COR-L47 (cell line): ENCODE measurements around the gene RIPK1.

Source experiments
- DNase-seq: peaks from one replicate; lab custom pipeline; 2025; lab: John Stamatoyannopoulos, UW

The RIPK1 gene

GRCh38 chr6:3085074-3085473 is 16.8 kb downstream of the RIPK1 start:
- DNase-seq = no peak

DNA sequence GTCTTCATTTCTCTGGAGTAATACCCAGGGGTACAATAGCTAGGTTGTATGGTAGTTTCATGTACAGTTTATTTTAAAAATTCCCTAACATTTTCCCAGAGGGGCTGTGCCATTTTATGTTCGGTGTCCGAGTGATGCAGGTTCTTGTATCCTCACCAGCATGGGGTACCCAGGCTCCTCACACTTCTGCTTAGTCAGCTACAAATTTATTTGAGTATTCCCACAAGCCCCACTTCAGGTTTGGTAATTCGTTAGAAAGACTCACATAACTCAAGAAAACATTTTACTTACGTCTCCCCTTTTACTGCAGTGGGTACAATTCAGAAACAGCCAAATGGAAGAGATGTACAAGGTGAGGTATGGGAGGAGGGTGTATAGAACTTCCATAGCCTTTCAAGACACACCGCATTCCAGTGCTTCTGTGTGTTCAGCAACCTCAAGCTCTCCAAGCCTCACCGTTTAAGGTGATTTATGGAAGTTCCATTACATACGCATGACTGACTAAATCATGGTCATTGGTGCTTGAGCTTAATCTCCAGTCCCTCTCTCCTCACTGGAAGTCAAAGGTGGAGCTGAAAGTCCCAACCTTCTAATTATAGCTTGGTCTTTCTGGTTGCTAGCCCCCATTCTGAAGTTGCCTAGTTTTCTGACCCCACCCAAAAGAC is 18.1 kb downstream of the RIPK1 start:
- no peak for DNase-seq

DNA sequence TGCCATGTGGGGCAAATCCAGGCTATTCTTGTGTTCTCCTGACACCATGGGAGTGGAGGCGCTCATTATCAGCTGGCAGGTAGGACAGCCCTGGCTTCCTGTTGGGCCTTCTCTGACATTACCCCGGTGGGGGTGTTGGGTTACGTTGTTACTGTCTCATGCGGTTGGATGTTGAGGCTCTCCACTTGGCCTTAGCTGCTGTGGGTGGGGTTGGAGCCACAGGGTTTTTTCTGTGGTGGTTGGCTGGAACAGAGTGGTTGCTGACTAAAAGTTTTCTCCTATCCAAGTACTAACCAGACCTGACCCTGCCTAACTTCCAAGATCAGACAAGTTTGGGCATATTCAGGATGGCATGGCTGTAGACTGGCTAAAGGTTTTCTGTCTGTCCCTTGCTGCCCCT is 20.2 kb downstream of the RIPK1 start:
- no peak for DNase-seq

- no peak for DNase-seq
These were observed 20.7 kb downstream of the RIPK1 start for GRCh38 chr6:3088968-3089367.

DNA sequence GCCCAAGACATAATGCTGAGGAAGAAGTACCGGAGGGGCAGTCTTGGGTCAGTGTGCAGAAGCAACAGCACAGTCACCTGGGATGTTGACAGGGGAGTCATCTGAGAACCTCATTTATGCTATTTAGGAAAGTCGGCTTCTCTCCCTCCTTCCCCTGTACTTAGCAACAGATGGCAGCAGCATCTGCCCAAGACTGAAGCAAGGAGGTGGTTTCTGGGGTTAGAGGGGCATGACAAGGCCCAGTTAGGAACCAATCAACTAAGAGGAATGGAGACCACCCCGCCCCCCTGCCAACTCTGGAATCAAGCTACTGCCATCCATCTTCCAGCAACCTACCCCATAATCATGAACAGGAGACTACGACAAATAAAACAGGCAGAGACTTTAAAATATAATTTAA is 21.7 kb downstream of the RIPK1 start:
- no peak for DNase-seq

DNA sequence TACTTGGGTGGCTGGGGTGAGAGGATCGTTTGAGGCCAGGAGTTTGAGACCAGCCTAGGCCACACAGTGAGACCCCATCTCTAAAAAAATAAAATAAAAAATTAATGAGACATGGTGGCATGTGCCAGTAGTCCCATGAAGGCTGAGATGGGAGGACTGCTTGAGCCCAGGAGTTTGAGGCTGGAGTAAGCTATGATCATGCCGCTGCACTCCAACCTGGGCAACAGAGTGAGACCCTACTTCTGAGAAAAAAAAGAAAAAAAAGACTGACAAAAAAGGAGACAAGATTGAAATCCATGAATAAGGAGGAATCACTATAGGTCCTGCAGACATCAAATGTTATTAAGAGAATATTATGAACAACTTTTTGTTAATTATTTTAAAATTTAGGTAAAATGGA is 26.5 kb downstream of the RIPK1 start:
- DNase-seq = no peak

GRCh38 chr6:3102875-3103274 is 34.6 kb downstream of the RIPK1 start:
- no peak for DNase-seq

- DNase-seq = no peak
These were observed 40.6 kb downstream of the RIPK1 start for GRCh38 chr6:3108746-3109414.

DNA sequence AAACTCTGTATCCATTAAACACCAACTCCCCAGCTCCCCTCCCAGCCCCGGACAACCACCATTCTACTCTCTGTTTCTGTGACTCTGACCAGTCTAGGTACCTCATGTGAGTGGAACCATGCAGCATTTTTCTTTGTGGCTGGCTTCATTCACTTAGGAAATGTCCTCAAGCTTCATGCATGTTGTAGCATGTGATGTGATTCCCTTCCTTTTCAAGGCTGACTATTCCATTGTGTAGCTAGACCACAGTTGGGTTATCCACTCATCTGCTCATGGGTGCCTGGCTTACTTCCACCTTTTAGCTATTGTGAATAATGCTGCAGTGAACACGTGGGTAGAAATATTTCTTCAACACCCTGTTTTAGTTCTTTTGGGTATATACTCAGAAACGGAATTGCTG is 41.5 kb downstream of the RIPK1 start:
- DNase-seq = no peak

DNA sequence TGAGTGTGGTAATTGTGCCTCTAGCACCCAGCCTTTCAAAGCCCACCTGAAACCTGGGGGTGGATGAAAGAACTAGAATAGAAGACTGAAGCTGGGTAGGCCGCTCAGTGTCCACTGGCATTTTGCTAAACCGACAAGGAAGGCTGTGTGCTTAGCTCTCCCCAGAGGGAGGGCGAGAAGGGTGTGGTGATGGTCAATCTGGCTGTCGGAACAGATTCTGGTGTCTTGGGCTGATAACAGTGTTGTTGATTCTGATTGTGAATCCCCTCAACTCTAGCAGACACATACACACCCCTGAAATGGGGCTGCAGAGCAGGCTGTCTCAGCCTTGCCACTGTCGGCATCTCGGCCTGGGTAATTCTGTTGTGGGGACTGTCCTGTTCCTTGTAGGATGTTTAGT is 46.1 kb downstream of the RIPK1 start:
- DNase-seq = no peak

DNA sequence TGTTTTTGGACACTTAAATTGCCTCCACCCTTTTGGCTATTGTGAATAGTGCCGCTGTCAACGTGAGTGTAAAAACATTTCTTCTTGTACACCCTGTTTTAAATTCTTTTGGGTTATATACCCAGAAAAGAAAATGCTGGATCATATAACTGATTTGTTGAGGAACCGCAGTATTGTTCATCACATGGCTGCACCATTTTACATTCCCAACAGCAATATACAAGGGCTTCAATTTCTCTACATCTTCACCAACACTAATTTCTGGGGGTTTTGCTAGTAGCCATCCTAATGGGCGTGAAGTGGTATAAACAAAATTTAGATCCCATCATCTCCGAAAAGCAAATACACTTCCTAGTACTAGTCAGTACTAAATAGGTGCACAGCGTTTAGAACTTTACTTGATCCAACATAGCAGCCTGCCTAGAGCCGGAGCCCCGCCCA is 49.6 kb downstream of the RIPK1 start:
- no peak for DNase-seq

- DNase-seq = peak; percentile 88
These were observed 50.2 kb downstream of the RIPK1 start, which contains the start of gene BPHL for GRCh38 chr6:3118353-3119039. Gene BPHL, plus strand, starts transcription at chr6:3118711. Its CDS starts 30 bp downstream, at chr6:3118741.

GRCh38 chr6:3119040-3119723 is 50.9 kb downstream of the RIPK1 start:
- DNase-seq = no peak

DNA sequence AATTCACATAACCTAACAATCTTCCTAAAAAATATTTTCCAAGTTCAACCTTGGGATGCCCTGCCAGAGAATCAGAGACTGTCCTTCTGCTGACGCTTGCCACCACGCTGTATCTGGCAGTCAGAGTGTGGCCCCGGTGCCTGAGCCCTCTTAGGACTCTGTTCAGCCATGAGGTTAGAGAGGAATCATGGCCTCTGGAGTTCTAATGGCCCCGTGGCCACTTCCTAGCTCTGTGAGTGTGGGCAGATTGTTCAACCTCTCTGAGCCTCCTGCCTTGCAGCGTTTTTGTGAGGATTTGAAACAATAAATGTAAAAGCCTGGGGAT is 52.4 kb downstream of the RIPK1 start:
- DNase-seq = no peak

- DNase-seq = no peak
These were observed 54.5 kb downstream of the RIPK1 start for GRCh38 chr6:3122823-3123182.

GRCh38 chr6:3124667-3125066 is 56.4 kb downstream of the RIPK1 start:
- DNase-seq = no peak

GRCh38 chr6:3125815-3126214 is 57.5 kb downstream of the RIPK1 start:
- DNase-seq = no peak

- no peak for DNase-seq
These were observed 60.2 kb downstream of the RIPK1 start for GRCh38 chr6:3128356-3129108.

- DNase-seq = no peak
These were observed 63.4 kb downstream of the RIPK1 start for GRCh38 chr6:3131695-3132094.

- no peak for DNase-seq
These were observed 65.2 kb downstream of the RIPK1 start for GRCh38 chr6:3133515-3133914.

- no peak for DNase-seq
These were observed 67.5 kb downstream of the RIPK1 start for GRCh38 chr6:3135668-3136291.
